ENCODE measurements around the gene AP2A1.
A peak's percentile ranks its signal among the peaks of the same experiment; 100 is the strongest.

AP2A1 gene

GRCh38 chr19:49853852-49854377, 87.1 kb downstream of the AP2A1 start:
- Histone ChIP-seq H3K18ac (ENCODE audit: low read depth in 1 of 2, low read length in 2 of 2) (no peak overlapping the region), H2BK5ac (ENCODE audit: low read depth, low read length, poor library complexity, severe bottlenecking) (no peak overlapping the region), H3K4me1 (ENCODE audit: control insufficient read depth, insufficient read depth, low read depth, low read length) (peaks cover 44% of the 10 kb centered on the region), H3K36me3 (ENCODE audit: control insufficient read depth in 1 of 2, insufficient read depth in 2 of 2, low read depth in 1 of 2, low read length in 2 of 2) (peaks cover 39 to 47% of the 10 kb centered on the region in 2 experiments), H2BK120ac (ENCODE audit: low read depth, low read length) (no peak overlapping the region), H3K79me1 (replicated peaks; ENCODE audit: low read length, poor library complexity, severe bottlenecking) (peaks cover 13% of the 10 kb centered on the region), H2AFZ (ENCODE audit: low read depth, low read length) (no peak overlapping the region), H2AK5ac (ENCODE audit: low read length, severe bottlenecking) (no peak overlapping the region), H2BK12ac (ENCODE audit: low read length in 2 of 2) (no peak overlapping the region), H4K8ac (ENCODE audit: low read length) (no peak overlapping the region), H3K4ac (ENCODE audit: low read depth in 1 of 2, low read length in 2 of 2) (no peak overlapping the region), H3K9ac (ENCODE audit: low read length) (no peak overlapping the region), H2BK15ac (ENCODE audit: low read depth, poor library complexity, severe bottlenecking) (no peak overlapping the region), H3K14ac (ENCODE audit: low read length in 2 of 2) (no peak overlapping the region), H3K27ac (ENCODE audit: low read length, poor library complexity, severe bottlenecking) (no peak overlapping the region), H3K9me3 (ENCODE audit: control insufficient read depth, low read length) (no peaks in the 10 kb centered on the region), H4K91ac (ENCODE audit: low read length) (no peak overlapping the region), H3K23ac (ENCODE audit: low read length in 2 of 2) (no peak overlapping the region), H3K4me3 (ENCODE audit: insufficient read depth in 1 of 2, low read depth in 1 of 2, low read length in 2 of 2) (no peak overlapping the region), H3K27me3 (ENCODE audit: control insufficient read depth in 1 of 2, insufficient read depth in 1 of 2, low read length in 2 of 2) (no peaks in the 10 kb centered on the region), H3K4me2 (ENCODE audit: low read length, poor library complexity, severe bottlenecking) (no peak overlapping the region)
- no peak for DNase-seq
- WGBS, result 92% methylated on average over 9 of the region's 10 CpGs

DNA sequence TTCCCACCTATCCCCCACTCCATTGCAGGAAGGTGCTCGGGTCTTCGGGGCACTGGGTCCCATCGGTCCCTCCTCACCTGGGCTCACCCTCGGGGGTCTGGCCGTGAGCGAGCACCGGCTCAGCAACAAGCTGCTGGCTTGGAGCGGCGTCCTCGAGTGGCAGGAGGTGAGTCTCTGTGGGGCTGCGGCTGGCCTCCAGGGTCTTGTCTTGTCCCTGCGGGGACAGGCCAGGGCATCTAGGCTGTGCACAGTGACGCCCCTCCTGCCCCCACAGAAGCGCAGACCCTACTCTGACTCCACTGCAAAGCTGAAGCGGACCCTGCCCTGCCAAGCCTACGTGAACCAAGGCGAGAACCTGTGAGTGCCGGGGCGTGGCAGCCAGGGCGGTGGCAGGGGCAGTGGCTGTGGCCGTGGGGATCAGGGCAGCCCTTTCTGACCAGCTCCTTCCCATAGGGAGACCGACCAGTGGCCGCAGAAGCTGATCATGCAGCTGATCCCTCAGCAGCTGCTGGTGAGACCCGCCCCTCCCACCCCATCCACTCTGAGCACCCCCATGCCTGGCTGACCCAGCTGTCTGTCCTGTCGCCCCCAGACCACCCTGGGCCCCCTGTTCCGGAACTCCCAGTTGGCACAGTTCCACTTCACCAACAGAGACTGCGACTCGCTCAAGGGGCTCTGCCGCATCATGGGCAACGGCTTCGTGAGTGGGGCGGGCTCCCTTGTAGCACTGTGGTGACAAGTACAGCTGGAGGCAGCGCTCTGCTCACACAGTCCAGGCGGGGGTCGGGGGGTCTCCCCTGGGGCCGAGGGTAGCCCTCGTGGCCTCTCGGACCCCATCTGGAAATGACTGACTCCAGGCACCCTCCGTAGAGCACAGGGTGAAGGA, 87.8 kb downstream of the AP2A1 start:
- Histone ChIP-seq H3K9ac (ENCODE audit: low read length) (no peak overlapping the region), H3K23ac (ENCODE audit: low read length in 2 of 2) (no peak overlapping the region), H3K4me1 (ENCODE audit: control insufficient read depth, insufficient read depth, low read depth, low read length) (peaks cover 48% of the 10 kb centered on the region), H2BK120ac (ENCODE audit: low read depth, low read length) (no peak overlapping the region), H3K9me3 (ENCODE audit: control insufficient read depth, low read length) (no peaks in the 10 kb centered on the region), H3K27me3 (ENCODE audit: control insufficient read depth in 1 of 2, insufficient read depth in 1 of 2, low read length in 2 of 2) (no peaks in the 10 kb centered on the region), H3K36me3 (ENCODE audit: control insufficient read depth in 1 of 2, insufficient read depth in 2 of 2, low read depth in 1 of 2, low read length in 2 of 2) (peaks cover 39 to 53% of the 10 kb centered on the region in 2 experiments), H2AK5ac (ENCODE audit: low read length, severe bottlenecking) (no peak overlapping the region), H2BK15ac (ENCODE audit: low read depth, poor library complexity, severe bottlenecking) (no peak overlapping the region), H3K14ac (ENCODE audit: low read length in 2 of 2) (no peak overlapping the region), H3K4ac (ENCODE audit: low read depth in 1 of 2, low read length in 2 of 2) (no peak overlapping the region), H4K91ac (ENCODE audit: low read length) (no peak overlapping the region), H4K8ac (ENCODE audit: low read length) (no peak overlapping the region), H3K79me1 (replicated peaks; ENCODE audit: low read length, poor library complexity, severe bottlenecking) (peaks cover 11% of the 10 kb centered on the region), H3K18ac (ENCODE audit: low read depth in 1 of 2, low read length in 2 of 2) (no peak overlapping the region), H3K4me2 (ENCODE audit: low read length, poor library complexity, severe bottlenecking) (no peak overlapping the region), H2AFZ (ENCODE audit: low read depth, low read length) (no peak overlapping the region), H3K4me3 (ENCODE audit: insufficient read depth in 1 of 2, low read depth in 1 of 2, low read length in 2 of 2) (no peak overlapping the region), H2BK12ac (ENCODE audit: low read length in 2 of 2) (no peak overlapping the region), H2BK5ac (ENCODE audit: low read depth, low read length, poor library complexity, severe bottlenecking) (no peak overlapping the region), H3K27ac (ENCODE audit: low read length, poor library complexity, severe bottlenecking) (no peak overlapping the region)
- 96% methylated on average over 39 of the region's 39 CpGs for WGBS
- DNase-seq, result no peak

GRCh38 chr19:49855277-49855675, 88.5 kb downstream of the AP2A1 start:
- Histone ChIP-seq H3K4me2 (ENCODE audit: low read length, poor library complexity, severe bottlenecking) (no peak overlapping the region), H2BK5ac (ENCODE audit: low read depth, low read length, poor library complexity, severe bottlenecking) (no peak overlapping the region), H3K4me1 (ENCODE audit: control insufficient read depth, insufficient read depth, low read depth, low read length) (peaks cover 50% of the 10 kb centered on the region), H3K14ac (ENCODE audit: low read length in 2 of 2) (no peak overlapping the region), H2BK12ac (ENCODE audit: low read length in 2 of 2) (no peak overlapping the region), H4K8ac (ENCODE audit: low read length) (no peak overlapping the region), H3K36me3 (ENCODE audit: control insufficient read depth in 1 of 2, insufficient read depth in 2 of 2, low read depth in 1 of 2, low read length in 2 of 2) (peaks cover 44 to 59% of the 10 kb centered on the region in 2 experiments), H3K9me3 (ENCODE audit: control insufficient read depth, low read length) (no peaks in the 10 kb centered on the region), H3K27ac (ENCODE audit: low read length, poor library complexity, severe bottlenecking) (no peak overlapping the region), H3K4ac (ENCODE audit: low read depth in 1 of 2, low read length in 2 of 2) (no peak overlapping the region), H3K23ac (ENCODE audit: low read length in 2 of 2) (no peak overlapping the region), H3K9ac (ENCODE audit: low read length) (no peak overlapping the region), H4K91ac (ENCODE audit: low read length) (peak overlapping the region; percentile 43), H3K4me3 (ENCODE audit: insufficient read depth in 1 of 2, low read depth in 1 of 2, low read length in 2 of 2) (no peak overlapping the region), H3K27me3 (ENCODE audit: control insufficient read depth in 1 of 2, insufficient read depth in 1 of 2, low read length in 2 of 2) (no peaks in the 10 kb centered on the region), H2AFZ (ENCODE audit: low read depth, low read length) (no peak overlapping the region), H3K18ac (ENCODE audit: low read depth in 1 of 2, low read length in 2 of 2) (no peak overlapping the region), H2AK5ac (ENCODE audit: low read length, severe bottlenecking) (no peak overlapping the region), H3K79me1 (replicated peaks; ENCODE audit: low read length, poor library complexity, severe bottlenecking) (peaks cover 6% of the 10 kb centered on the region), H2BK15ac (ENCODE audit: low read depth, poor library complexity, severe bottlenecking) (no peak overlapping the region), H2BK120ac (ENCODE audit: low read depth, low read length) (no peak overlapping the region)
- no peak for DNase-seq
- WGBS, result 94% methylated on average over 12 of the region's 12 CpGs

DNA sequence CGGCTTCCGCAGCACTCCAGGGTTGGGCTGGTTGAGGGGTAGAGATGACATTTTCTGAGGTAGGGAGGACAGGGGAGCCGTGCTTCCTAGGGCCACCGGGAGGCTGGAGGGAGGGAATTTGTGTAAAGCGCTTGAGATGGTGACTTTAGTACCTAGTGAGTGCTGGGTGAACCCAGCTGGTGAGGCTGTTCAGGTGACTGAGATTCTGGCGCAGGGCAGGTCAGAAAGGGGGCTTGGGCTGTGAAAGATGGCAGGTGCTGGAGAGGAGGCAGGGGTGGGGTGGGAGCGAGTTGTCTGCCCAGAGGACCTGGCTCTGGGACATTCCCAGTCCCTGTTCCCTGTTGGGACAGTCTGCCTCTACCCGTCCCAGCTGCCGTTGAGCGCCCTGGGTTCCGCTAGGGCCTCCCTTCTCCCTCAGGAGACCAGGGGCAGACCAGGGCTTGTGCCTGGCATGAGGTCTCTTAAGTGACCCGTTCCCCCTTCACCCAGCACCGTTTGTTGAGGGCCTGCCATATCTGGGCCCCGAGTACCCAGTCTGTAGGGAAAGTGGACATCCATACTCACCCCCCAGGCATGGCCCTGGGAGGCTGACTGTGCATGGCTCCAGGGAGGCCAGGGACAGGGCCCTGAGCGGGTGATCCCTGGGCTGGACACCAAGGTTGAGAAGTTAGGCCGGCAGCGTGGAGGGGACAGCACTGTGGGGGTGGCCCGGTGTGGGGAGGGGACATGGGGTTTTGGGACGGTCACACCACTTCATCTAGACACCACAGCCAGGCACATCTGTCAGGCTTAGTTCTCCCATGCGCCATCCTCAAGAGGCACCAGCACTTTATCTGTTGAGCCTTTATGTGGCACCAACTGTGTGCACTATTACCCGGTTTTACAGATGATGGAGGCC, 89.1 kb downstream of the AP2A1 start:
- Histone ChIP-seq H3K27ac (ENCODE audit: low read length, poor library complexity, severe bottlenecking) (no peak overlapping the region), H2BK15ac (ENCODE audit: low read depth, poor library complexity, severe bottlenecking) (no peak overlapping the region), H2AFZ (ENCODE audit: low read depth, low read length) (no peak overlapping the region), H3K9me3 (ENCODE audit: control insufficient read depth, low read length) (no peaks in the 10 kb centered on the region), H3K4me2 (ENCODE audit: low read length, poor library complexity, severe bottlenecking) (no peak overlapping the region), H4K91ac (ENCODE audit: low read length) (no peak overlapping the region), H3K9ac (ENCODE audit: low read length) (no peak overlapping the region), H3K79me1 (replicated peaks; ENCODE audit: low read length, poor library complexity, severe bottlenecking) (peaks cover 9% of the 10 kb centered on the region), H3K18ac (ENCODE audit: low read depth in 1 of 2, low read length in 2 of 2) (no peak overlapping the region), H2BK5ac (ENCODE audit: low read depth, low read length, poor library complexity, severe bottlenecking) (no peak overlapping the region), H3K4me3 (ENCODE audit: insufficient read depth in 1 of 2, low read depth in 1 of 2, low read length in 2 of 2) (no peak overlapping the region), H3K14ac (ENCODE audit: low read length in 2 of 2) (no peak overlapping the region), H3K23ac (ENCODE audit: low read length in 2 of 2) (no peak overlapping the region), H3K4ac (ENCODE audit: low read depth in 1 of 2, low read length in 2 of 2) (no peak overlapping the region), H3K36me3 (ENCODE audit: control insufficient read depth in 1 of 2, insufficient read depth in 2 of 2, low read depth in 1 of 2, low read length in 2 of 2) (peaks cover 51 to 66% of the 10 kb centered on the region in 2 experiments), H3K27me3 (ENCODE audit: control insufficient read depth in 1 of 2, insufficient read depth in 1 of 2, low read length in 2 of 2) (no peaks in the 10 kb centered on the region), H2BK120ac (ENCODE audit: low read depth, low read length) (no peak overlapping the region), H4K8ac (ENCODE audit: low read length) (no peak overlapping the region), H2AK5ac (ENCODE audit: low read length, severe bottlenecking) (no peak overlapping the region), H3K4me1 (ENCODE audit: control insufficient read depth, insufficient read depth, low read depth, low read length) (peaks cover 55% of the 10 kb centered on the region), H2BK12ac (ENCODE audit: low read length in 2 of 2) (no peak overlapping the region)
- 92% methylated on average over 18 of the region's 21 CpGs for WGBS
- DNase-seq, result no peak

Measured in mesenchymal stem cell (in vitro differentiated cells and primary cell).